NCI-H2196 treated with DMSO at 0.1 percent for 48 hours (cell line): Measurements from ENCODE around the gene TCEAL9.
"Not testable (repeated sequence)": the region's sequence is repeated elsewhere in the genome, so short reads cannot be mapped to it uniquely, and the experiment has no call there.

Experiments
- DNase-seq: peaks from one replicate; lab custom pipeline; 2025; ENCODE audit not compliant: unreplicated experiment; lab: John Stamatoyannopoulos, UW

The TCEAL9 gene, protein sequence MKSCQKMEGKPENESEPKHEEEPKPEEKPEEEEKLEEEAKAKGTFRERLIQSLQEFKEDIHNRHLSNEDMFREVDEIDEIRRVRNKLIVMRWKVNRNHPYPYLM

DNA sequence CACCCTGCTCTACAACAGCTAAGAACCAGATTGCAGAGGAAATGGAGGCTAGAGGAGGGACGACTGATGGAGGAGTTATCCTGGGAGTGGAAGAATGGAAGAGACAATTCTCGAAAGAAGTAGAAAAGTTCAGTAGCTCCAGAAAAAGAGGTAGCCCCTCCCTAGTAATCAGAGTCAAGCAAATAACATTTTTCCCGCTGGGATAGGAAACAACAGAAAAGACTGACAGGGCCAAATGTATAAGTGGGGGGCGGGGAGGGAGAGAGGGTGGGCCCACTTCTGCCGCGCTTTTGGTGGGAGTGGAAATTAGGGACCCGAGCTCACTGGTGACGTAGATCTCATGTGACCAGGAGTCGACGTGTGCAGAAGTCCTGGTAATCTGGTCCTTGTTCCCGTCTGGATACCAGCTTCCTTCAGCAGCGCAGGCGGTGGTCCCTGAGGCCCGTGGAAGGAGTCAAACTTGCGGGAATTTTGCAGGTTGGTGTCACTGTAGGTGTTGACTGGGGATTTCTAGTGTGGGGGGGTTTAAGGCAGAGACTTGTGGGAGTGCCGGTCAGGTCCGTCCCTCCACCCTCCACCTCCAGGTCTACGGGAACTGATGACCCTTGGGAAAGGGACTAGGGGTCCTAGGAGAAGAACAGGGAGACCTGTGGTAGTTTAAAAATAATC lies at the start of gene TCEAL9:
TSS of gene TCEAL9 (plus strand) at position 377 of the 669 bp plus-strand sequence. CDS start 1,179 bp downstream, outside the sequence.
- DNase-seq = peak; percentile 22

DNA sequence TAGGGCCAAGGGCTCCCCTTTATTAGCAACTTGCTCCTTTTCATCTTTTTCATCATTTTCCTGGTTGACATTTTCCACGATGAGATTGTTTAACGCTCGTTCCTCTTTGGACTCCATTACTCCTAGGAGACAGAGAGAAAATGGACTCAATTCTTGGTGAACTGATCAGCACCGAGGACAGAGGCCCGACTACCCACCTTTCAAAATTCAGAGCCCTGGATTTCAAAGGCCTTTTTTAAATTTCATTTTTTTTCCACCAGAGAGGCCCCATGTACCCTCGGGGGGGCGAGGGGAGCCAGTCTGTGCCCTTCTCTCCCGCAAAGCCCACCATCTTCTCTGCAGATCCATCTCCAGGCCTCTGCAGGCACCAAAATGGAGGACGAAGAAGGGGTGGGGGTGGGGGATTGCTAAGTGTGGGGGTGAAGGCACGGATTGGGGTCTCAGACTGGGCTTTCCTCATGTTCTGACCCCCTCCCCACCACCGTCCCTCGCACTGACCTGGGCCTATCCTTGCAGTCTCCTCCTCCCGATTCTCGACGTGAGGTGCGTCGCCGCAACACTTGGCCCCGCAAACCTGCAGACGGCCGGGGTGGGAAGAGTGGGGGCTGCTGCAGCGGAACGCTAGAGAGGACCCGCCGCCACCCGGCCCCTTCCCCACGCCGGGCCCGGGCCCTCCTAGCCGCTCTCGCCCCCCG lies 46.3 kb upstream of the TCEAL9 start:
- no peak for DNase-seq

DNA sequence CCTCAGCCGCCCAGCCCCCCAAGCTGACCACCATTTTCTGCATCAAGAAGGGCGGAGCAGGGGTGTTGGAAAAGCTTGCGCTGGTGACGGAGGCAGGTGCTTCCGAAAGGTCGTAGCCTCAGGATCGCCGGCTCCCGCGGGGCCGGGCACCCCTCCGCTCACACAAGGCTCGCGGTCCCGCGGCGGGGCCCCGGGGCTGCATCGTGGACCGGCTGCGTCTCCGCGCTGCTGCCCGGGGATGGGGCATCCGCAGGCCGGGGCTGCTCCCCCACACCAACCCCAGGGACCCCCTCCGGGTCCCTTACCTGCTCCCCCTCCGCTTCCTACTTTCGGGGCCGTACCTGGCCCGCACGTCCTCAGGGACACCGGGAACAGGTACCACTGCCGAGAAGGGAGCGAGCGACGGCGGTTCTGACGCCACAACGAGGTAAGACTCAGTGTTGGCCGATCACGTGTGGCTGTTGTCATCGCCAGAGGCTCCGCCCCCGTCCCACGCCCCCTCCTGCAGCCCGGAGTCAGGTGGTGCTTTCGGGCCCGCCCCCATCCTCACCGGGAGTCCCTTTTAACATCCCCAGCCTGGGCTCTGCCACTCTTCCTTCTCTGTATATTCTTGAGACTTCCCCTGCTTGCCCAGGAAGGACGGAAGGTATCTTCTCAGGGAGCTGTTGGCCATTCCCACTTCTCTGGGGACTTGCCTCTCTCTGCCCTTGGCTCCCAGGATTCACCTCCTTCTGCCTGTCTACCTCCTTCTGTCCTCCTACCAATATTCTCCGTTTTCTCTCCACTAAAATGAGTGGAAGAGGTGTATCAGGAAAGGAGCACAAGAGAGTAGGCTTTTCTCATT lies 45.5 kb upstream of the TCEAL9 start, which contains the start of gene BEX2:
TSS of gene BEX2 (minus strand) at position 436 of the 844 bp plus-strand sequence. CDS start 1,014 bp downstream, outside the sequence.
- DNase-seq = peak; percentile 64

DNA sequence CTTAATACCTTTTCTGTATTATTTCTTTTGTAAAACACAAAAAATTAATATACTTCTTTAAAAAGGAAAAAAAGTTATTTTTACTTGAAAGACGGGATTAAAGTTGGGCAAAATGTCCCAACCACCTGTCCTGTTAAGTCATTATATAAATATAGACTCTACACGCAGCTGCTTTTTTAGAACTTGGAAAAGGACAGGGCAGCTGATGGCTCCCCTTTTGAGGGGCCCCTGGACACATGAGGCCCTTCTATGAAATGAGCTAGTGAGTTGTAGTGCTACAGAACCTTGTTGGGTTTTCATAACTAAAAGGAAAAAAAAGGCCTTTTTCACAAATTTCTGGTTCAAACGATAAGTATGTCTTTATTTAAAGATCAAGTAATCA lies 44.9 kb upstream of the TCEAL9 start:
- no peak for DNase-seq

DNA sequence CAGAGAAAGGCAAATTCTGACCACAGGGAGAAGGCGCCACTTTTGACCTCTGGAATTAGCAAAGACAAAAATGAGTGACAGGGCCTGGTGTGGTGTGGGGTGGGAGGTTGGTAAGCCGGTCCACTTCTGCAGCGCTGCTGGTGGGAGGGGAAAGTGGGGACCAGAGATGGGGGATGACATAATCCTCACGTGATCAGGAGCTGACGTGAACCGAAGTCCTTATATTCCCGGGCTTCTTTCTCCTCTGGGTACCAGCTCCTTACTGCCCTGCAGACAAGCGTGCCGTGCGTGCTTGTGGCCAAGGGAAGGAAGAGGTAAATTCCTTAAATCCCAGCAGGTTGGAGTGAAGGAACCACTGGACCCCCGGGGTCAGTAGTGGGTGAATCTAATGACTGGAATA lies 26.3 kb upstream of the TCEAL9 start, which contains the start of gene TCEAL7:
TSS of gene TCEAL7 (plus strand) at position 249 of the 400 bp plus-strand sequence. CDS start 1,165 bp downstream, outside the sequence.
- no peak for DNase-seq

DNA sequence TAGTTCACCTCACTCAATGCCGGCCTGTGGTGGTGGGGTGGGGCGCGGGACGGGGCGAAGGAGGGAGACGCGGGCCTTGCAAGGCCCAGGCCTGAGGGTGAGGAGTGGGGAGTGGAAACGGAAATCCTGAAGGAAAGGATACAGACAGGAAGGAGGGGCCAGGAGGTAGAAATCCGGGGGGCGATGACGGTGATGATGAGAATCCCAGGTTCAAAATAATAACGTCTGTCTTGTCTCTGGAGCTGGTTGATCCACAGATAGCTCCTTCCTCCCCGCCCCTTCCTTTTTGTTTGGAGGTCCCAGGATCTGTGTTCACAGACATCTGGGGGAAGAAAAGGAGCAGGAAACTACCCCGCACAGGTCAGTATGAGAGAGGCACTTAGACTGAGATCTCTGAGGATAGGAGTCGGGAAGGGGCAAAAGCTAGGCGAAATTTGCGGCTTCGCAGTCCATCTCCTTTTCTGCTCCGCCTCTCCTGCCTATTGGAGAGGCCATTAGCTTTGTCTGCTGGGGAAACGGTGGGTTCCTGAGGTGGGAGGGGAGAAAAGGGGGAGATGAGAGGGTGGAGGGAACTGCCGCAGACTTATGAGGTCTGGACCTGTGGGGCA lies 25.5 kb upstream of the TCEAL9 start:
- no peak for DNase-seq

DNA sequence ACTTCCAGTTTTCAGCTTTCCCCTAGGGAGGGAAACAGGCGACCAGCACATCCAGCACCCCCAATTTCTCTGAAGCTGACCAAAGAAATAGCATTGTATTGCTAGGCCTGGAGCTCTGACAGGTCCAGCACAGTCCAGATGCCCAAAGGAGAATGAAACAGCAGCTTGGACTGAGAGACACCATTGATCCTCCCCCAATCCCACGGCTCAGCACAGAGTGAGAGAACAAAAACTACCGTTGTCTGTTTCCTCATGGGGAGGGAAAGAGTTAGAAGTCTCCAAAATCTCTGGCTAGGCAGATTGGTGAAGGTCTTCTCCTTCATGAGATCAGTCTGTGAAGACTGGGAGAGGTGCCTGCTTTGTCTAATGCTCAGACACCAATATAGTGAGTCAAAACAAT lies 17.6 kb upstream of the TCEAL9 start:
- DNase-seq = no peak

DNA sequence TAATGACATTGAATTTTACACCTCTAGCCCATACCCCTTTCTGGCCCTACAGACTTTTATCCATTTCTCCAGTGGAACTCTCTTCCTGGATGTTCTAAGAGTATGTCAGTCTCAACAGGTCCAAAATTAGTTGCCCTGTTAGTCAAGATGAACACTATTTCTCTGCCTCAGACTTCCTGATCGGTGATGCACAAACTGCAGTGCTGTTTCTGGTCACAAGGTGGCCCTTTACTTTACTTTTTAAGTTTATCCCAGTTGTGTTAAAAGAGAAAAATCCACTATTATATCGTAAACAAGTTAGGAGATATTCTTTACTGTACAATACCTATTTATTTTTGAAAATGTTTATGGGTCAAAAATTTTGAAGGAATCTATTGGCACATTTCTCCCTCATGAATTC lies 13.2 kb upstream of the TCEAL9 start:
- peak; percentile 1 for DNase-seq

DNA sequence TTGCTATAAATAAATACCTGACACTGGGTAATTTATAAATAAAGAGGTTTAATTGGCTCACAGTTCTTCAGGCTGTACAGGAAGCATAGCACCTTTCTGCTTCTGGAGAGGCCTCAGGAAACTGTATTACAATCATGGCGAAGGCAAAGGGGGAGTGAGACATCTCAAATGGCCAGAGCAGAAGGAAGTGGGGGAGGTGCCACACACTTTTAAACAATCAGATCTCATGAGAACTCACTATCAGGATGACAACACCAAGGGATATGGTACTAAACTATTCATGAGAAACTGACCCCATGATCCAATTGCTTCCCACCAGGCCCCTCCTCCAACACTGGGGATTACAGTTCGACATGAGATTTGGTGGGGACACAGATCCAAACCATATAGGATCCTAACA lies 11.7 kb upstream of the TCEAL9 start:
- no peak for DNase-seq

DNA sequence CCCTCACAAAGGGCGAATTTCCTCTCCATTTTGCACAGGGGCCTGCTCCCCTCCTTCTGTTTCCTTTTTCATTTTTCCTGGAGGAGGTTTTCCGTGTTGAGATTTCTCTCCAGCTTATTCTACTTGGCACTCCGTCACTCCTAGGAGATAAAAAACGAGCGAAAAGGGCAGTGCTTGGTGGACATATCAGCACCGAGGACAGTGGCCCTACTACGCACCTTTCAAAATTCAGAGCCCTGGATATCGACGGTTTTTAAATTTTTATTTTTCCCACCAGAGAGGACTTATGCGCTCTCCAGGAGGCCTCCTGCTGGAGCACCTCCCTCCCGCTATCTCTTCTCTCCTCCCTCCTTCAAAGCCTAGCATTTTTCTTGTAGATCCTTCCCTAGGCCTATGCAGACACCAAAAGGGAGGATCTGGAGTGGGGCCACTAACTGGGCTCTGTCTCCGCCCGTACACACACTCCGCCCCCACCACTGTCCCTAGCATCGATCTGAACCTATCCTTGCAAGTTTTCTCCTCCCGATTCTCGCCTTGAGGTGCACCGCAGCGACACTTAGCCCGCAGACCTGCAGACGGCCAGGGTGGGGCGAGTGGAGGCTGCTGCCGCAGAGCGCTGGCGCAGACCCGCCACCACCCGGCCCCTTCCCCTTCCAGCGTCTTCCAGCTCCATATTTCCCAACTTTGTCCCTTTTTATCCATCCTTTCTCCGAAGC lies 8.5 kb upstream of the TCEAL9 start:
- DNase-seq = no peak

DNA sequence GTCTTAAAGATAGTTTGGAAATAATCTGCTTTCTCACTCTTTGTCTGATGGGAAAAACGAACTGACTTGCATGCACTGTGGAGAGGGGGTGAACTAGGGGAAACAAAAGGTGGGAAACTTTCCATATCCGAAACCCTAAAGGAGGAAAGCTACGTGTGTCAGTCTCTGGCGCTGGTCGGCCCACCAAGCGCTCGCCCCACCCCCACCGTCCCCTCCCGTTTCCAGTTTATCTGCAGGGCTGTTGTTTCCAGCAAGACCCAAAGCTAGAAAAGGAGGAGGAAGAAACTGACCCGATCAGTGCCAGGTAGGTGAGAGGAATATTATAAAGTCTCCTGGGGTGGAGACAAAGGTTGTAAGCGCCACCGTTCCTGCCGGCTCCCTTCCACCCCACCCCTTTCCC lies 552 bp downstream of the TCEAL9 start:
- DNase-seq = no peak

DNA sequence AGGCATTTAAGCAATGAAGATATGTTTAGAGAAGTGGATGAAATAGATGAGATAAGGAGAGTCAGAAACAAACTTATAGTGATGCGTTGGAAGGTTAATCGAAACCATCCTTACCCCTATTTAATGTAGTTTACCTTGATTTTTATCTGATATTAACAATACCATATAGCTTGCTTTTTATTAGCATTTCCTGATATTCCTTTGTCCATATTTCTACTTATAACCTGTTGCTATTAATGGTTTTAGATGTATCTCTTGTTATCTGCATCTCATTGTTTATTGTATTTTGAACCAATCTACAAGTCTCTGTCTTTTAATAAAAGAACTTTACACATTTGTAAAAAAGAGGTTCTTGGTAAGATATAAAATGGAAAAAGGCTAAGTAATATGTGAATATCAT lies 1.6 kb downstream of the TCEAL9 start:
- no peak for DNase-seq

DNA sequence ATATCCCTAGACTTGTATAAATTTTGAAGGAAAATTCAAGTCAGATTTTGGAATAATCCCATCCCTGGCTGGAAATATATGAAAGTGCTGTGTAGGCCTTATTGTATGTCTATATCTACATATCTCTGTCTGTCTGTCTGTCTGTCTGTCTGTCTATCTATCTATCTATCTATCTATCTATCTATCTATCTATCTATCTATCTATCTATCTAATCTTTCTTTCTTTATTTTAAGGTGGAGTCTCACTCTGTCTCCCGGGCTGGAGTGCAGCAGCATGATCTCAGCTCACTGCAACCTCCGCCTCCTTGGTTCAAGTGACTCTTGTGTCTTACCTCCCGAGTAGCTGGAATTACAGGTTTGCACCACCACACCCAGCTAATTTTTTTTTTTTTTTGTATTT lies 3.3 kb downstream of the TCEAL9 start:
- not testable (repeated sequence) for DNase-seq

DNA sequence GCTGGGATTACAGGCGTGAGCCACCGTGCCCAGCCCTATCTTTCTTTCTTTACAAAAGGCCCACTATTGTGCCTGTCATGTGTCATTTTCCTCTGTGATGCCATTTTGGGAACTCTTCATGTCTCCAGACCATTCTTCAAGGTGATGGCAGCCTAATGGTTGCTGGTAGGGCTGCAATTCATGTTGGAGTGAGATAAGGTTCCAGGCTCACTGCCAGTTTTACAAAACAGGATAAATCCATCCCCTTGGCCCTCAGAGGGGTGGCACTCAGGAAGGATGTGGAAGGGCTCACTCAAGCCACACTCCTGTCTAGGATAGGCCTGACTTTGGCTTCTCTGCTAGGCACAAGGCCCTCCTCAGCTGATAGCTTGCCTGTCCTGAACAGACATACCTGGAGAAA lies 3.8 kb downstream of the TCEAL9 start:
- DNase-seq = no peak

DNA sequence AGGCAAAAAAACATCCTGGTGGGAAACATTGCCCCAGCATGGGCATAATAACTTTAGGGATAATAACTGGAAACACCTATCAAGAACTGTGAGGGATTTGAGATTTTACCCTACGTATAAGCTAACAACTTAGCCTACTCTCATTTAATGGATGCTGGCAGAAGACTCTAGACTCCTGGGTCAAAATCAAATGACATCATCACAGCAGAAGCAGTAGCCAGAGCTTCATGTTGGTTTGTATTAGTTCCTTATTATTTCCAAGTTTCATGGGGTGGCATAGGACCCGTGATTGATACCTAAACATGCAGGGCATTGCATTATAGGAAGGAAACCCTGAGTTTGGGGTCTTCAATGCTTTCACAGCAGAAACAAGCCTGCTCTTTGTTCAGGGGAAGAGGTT lies 4.6 kb downstream of the TCEAL9 start:
- DNase-seq = no peak

DNA sequence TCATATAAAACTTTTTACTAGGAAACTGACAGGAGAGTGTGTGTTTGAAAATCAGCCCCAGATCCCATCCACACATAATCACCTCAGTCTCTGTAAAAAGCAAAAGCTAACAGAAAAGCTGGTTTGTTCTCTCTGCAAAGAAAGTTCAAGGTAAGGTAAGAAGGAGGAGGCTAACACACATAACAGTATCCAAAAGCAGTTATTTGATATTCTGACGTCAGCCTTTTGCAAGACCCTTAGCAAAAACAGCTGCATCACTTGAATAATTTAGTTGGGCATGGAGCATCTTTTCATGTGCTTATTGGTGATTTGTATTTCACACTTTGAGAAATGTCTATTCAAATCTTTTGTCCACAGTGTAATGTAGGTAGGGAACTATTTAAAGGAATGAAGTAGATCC lies 5.5 kb downstream of the TCEAL9 start:
- no peak for DNase-seq

DNA sequence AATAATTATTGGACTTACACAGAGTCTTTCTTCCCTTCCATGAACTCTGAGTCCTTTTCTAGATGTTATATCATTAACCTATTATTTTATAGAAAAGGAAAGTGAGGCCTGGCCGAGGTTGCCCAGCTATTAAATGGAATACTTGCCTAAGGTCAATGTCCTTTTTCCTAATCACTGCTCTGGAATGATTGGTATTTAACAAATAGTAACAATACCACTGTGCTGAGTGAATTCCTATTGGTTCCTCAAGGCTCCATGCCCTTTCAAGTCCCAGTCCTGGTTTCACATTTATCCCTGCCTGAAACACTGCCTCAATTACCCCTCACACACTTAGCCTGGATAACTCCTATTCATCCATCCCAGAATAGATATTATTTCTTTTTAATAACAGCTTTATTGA lies 6.2 kb downstream of the TCEAL9 start:
- DNase-seq = no peak

DNA sequence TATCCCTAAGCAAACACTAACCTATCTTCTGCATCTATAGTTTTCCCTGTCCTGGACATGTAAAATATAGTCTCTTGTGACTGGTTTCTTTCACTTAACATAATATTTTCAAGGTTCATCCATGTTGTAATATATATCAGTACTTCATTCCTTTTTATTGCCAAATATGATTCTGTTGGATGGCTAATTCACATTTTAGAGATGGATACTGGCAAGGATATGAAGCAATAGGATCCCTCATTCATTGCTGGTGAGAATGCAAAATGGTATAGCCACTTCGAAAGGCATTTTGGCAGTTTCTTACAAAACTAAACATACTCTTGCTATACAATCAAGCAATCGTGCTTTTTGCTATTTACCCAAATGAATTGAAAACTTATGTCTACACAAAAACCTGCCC lies 6.7 kb downstream of the TCEAL9 start:
- DNase-seq = no peak

DNA sequence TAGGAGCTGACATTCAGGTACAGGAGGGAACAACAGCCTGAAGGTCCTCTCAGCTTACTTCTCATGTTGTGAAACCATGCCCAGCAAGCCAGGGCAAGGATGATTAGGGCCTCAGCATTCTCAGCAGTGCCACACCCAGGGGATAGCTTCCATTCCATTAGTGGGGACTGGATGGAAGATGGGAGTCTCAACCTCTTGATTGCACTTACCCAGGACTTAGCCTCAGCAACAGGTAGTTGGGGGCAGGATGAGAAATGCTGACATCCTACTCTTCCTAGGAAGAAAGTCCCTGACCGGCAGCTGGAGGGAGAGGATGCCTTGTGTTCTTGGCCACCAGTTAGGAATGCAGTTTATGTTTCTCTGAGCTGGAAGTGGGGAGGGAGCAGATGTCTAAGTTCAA lies 11.2 kb downstream of the TCEAL9 start:
- no peak for DNase-seq

DNA sequence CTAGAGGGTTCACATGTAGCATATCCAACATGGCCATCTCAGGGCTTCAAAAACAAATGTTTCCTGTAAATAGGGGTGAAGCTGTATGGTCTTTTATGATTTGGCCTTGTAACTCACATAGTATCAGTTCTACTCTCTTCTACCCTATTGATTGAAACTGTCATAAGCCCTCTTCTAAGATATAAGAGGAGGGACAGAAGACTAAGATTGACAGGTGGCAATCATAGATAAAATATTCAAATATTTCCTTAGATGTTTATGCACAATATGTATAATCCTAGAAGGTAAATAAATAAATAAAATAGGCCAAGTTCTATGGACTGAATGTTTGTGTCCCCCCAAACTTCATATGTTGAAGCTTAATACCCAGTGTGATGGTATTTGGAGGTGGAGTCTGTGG lies 13.2 kb downstream of the TCEAL9 start:
- DNase-seq = no peak
